ENCODE results near the gene PALLD. TPM values are rescaled to one million over a fixed set of nuclear protein-coding genes. Genes with fewer than 3 reads are reported as not detected.

Gene PALLD
- total RNA-seq, 1 donor from 2014 or later = 69.2 TPM

DNA sequence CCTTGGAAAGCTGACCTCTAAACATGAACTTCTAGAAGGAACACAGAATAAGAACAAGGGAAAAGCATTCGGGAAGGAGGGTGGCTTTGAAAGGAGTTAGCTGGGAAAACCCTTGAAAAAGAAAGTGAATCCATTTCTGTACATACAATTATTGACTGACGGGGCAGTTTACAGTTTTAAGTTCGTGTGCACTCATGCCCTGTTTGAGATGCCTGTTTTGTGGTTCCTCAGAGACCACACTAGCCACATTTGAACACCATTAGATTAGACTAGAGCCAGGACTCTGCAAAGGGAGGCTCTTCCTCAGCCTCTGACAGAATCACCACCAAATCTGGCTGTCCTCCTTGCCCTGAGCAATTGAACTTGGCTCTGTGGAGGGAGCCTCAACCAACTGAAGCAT lies 158.3 kb downstream of the PALLD start:
- Histone ChIP-seq H3K27me3 (ENCODE audit: control insufficient read depth, insufficient read depth, low read length) (no peaks in the 10 kb centered on the region), H3K4me3 (ENCODE audit: low read depth, low read length) (no peak overlapping the region), H3K36me3 (ENCODE audit: control insufficient read depth, insufficient read depth, low read length) (no peaks in the 10 kb centered on the region)
- DNase-seq (ENCODE audit: low read depth) (no peak), FAIRE-seq (peak; percentile 94)
- TF ChIP-seq, protein P1, sequence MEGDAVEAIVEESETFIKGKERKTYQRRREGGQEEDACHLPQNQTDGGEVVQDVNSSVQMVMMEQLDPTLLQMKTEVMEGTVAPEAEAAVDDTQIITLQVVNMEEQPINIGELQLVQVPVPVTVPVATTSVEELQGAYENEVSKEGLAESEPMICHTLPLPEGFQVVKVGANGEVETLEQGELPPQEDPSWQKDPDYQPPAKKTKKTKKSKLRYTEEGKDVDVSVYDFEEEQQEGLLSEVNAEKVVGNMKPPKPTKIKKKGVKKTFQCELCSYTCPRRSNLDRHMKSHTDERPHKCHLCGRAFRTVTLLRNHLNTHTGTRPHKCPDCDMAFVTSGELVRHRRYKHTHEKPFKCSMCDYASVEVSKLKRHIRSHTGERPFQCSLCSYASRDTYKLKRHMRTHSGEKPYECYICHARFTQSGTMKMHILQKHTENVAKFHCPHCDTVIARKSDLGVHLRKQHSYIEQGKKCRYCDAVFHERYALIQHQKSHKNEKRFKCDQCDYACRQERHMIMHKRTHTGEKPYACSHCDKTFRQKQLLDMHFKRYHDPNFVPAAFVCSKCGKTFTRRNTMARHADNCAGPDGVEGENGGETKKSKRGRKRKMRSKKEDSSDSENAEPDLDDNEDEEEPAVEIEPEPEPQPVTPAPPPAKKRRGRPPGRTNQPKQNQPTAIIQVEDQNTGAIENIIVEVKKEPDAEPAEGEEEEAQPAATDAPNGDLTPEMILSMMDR (IDR thresholded peaks at IDR 0.05; ENCODE audit: insufficient read depth, low read length, severe bottlenecking) = no peak

DNA sequence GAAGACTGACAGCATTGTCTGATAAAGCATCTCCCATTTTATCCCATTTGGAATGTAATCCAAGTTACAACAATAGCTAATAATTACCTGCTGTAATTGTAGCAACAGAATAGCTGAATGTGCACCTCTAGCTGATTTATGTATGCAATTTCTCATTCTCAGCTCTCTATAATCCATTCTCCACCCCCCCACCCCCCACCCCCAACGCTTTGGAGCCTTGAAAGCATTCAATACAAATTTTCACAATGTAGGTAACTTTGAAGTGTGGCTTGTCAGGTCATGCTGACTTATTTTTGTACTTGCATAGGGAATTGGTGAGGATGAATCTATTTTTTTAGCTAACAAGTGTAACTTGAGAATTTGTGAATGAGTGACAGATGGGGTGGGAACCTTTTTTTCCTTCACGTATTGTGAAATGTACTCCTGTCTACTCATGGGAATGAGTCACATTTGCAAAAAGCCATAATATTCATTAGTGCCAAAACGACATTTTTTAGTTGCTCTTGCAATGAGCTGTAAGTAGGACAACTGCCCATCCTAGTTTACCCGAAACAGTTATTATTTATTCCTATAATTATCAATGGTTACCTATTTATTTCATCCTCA lies 159.3 kb downstream of the PALLD start:
- peak; percentile 98 for DNase-seq (ENCODE audit: low read depth)
- Histone ChIP-seq H3K27me3 (ENCODE audit: control insufficient read depth, insufficient read depth, low read length) (no peaks in the 10 kb centered on the region), H3K4me3 (ENCODE audit: low read depth, low read length) (no peak overlapping the region), H3K36me3 (ENCODE audit: control insufficient read depth, insufficient read depth, low read length) (no peaks in the 10 kb centered on the region)
- FAIRE-seq = no peak
- TF ChIP-seq, protein P1 (IDR thresholded peaks at IDR 0.05; ENCODE audit: insufficient read depth, low read length, severe bottlenecking) = no peak

DNA sequence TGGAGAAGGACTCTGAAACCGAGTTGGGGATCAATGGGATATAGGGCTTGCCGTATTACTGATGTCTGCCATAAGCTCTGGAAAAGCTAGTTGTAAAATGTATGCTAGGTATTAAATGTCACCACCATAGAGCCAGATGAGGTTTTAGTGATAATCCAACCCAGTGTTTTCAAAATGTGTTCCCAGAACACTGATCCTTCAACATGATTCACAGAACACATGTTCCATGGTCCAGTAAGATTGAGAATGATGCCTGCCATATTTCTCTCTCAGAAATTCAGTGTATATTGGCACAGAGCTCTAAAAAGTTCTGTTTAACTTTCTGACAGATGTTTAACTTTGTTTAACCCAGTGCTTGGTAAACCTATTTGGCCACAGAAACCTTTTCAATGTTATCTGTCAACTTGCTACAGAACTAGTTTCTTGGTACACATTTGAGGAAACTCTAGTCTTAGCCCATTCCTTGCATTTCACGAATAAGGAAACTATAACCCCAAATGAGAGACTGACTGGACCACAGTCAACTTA lies 160.2 kb downstream of the PALLD start:
- FAIRE-seq (no peak), DNase-seq (ENCODE audit: low read depth) (no peak)
- H3K36me3 ChIP-seq (ENCODE audit: control insufficient read depth, insufficient read depth, low read length) = no peaks in the 10 kb centered on the region
- no peaks in the 10 kb centered on the region for H3K27me3 ChIP-seq (ENCODE audit: control insufficient read depth, insufficient read depth, low read length)
- TF ChIP-seq, protein P1 (IDR thresholded peaks at IDR 0.05; ENCODE audit: insufficient read depth, low read length, severe bottlenecking) = no peak
- H3K4me3 ChIP-seq (ENCODE audit: low read depth, low read length) = no peak overlapping the region

DNA sequence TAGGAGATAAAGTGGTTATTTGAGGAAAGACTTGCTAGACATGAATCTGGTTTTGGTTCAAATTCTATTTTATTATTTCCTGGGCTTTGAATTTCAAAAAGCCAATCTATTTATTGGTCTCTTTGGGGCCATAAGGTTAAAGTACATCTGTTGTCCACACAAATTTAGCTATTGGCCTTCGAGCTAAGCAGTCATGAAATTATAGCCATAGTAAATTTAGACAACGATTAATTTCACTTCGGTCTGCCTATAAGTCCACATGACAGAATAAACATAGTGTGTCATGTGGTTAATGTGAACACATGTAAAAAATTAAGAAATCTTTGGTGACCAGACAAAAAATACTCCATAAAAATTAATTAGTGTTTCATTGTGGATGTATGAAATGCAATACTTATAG lies 161.9 kb downstream of the PALLD start:
- Histone ChIP-seq H3K36me3 (ENCODE audit: control insufficient read depth, insufficient read depth, low read length) (no peaks in the 10 kb centered on the region), H3K4me3 (ENCODE audit: low read depth, low read length) (no peak overlapping the region), H3K27me3 (ENCODE audit: control insufficient read depth, insufficient read depth, low read length) (no peaks in the 10 kb centered on the region)
- no peak for DNase-seq (ENCODE audit: low read depth)
- FAIRE-seq = no peak
- TF ChIP-seq, protein P1 (IDR thresholded peaks at IDR 0.05; ENCODE audit: insufficient read depth, low read length, severe bottlenecking) = no peak

DNA sequence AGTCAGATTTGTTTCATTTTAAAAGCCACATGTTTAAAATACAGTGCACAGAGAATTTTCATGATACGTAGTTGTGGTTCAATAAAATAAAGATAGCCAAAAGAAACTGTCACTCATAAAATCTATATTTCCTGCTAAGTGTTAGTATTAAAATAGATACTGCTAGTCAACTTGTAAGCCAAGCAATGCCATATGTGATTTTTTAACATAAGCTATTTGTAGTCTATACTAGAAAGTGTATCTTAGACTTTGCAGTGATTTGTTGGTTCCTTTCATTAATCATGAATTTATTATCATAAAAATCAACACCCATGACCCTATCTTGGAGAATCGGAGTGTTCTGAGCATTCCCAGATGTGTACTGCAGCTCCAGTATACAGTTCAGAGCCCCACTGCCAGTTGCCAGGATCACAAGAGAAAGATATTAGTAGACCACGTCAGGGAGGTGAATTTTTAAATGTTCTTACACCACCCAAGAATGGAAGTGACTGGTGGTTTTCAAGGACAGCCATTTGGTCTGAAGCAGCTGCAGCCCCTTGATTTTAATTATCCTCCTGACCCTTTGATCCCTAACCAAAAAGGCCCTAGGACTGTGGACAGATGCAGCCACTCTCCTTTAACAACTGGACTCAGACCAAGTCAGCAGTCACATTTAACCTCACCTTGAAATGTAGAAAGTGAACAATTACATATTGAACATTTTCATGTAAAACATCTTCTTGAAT lies 163.1 kb downstream of the PALLD start:
- TF ChIP-seq, protein P1 (IDR thresholded peaks at IDR 0.05; ENCODE audit: insufficient read depth, low read length, severe bottlenecking) = no peak
- DNase-seq (ENCODE audit: low read depth) (no peak), FAIRE-seq (no peak)
- no peaks in the 10 kb centered on the region for H3K36me3 ChIP-seq (ENCODE audit: control insufficient read depth, insufficient read depth, low read length)
- H3K4me3 ChIP-seq (ENCODE audit: low read depth, low read length) = no peak overlapping the region
- H3K27me3 ChIP-seq (ENCODE audit: control insufficient read depth, insufficient read depth, low read length) = no peaks in the 10 kb centered on the region
